A673 (cell line): Measurements from ENCODE around the gene ANKRD61.
A peak's percentile ranks its signal among the peaks of the same experiment; 100 is the strongest.

Experiments
- CTCF ChIP-seq: fragments of 300-800, 200-600 bp; sonication (generic); conservative IDR thresholded peaks from 2 replicates; pipeline ENCODE4 v1.5.1; 2017; ENCODE audit warnings: low read depth, mild to moderate bottlenecking, antibody characterized with exemption, low read length, moderate library complexity, mixed read lengths
- EZH2 ChIP-seq: fragments of 200-600 bp; sonication (generic); IDR thresholded peaks from 2 replicates; pipeline ENCODE4 v1.6.1; 2017; ENCODE audit warnings: borderline replicate concordance, low read depth, mild to moderate bottlenecking, mixed read lengths, antibody characterized with exemption, low read length; ENCODE audit not compliant: poor library complexity, severe bottlenecking

- TF ChIP-seq CTCF (0 out of 2 replicates have a peak, but pooled peaks have one; percentile 17), EZH2 (no peak)
Measured at GRCh38 chr7:6008668-6009611, 22.2 kb upstream of the ANKRD61 start, which contains the start of the genes AIMP2 and PMS2.
